AG09319 (cell line): Measurements from ENCODE around the gene KRTAP21-3.
"Not testable (repeated sequence)": the region's sequence is repeated elsewhere in the genome, so short reads cannot be mapped to it uniquely, and the experiment has no call there.

Experiments
- DNase-seq: peaks from one replicate; pipeline ENCODE4 v3.0.0-alpha.2; 2010; ENCODE audit warnings: low read depth; ENCODE audit errors: extremely low read depth
- TF ChIP-seq, protein P1 (sequence below): IDR thresholded peaks from 2 replicates; pipeline ENCODE4 v1.5.1; 2011; ENCODE audit warnings: low read depth, mild to moderate bottlenecking, inconsistent platforms, low read length, moderate library complexity

The KRTAP21-3 gene, protein sequence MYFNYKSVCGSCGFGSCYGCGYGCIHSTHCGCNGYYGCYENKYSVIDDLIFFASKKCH

DNA sequence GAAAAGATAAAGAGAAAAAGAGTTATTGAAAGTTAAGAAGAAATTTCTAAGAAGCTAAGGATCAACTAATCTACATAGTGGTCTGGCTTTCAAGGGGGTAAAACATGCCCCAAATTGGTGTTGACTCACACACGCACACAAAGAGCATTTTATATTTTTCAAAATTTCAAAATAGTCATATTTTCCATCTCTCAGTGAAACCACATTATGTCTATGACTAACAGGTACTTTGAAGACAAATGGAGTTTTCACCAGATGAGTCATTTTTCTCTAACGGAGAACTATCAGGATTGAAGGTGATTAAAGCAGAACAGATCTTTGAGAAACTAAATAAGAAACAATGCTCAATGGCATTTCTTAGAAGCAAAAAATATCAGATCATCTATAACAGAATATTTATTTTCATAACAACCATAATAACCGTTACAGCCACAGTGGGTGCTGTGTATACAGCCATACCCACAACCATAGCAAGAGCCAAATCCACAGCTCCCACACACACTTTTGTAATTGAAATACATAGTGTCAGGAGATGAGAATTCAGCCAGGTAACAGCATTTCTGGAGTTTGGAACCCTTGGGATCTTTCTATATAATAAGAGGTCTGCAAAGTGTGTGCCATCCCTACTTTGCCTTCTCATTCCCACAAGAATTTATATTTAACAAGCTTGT is at the start of gene KRTAP21-3:
Gene KRTAP21-3 (minus strand): TSS at position 539 of the 671 bp plus-strand sequence. CDS start 18 bp downstream, at position 521.
- DNase-seq: no peak
- TF ChIP-seq, protein P1, sequence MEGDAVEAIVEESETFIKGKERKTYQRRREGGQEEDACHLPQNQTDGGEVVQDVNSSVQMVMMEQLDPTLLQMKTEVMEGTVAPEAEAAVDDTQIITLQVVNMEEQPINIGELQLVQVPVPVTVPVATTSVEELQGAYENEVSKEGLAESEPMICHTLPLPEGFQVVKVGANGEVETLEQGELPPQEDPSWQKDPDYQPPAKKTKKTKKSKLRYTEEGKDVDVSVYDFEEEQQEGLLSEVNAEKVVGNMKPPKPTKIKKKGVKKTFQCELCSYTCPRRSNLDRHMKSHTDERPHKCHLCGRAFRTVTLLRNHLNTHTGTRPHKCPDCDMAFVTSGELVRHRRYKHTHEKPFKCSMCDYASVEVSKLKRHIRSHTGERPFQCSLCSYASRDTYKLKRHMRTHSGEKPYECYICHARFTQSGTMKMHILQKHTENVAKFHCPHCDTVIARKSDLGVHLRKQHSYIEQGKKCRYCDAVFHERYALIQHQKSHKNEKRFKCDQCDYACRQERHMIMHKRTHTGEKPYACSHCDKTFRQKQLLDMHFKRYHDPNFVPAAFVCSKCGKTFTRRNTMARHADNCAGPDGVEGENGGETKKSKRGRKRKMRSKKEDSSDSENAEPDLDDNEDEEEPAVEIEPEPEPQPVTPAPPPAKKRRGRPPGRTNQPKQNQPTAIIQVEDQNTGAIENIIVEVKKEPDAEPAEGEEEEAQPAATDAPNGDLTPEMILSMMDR: no peak

DNA sequence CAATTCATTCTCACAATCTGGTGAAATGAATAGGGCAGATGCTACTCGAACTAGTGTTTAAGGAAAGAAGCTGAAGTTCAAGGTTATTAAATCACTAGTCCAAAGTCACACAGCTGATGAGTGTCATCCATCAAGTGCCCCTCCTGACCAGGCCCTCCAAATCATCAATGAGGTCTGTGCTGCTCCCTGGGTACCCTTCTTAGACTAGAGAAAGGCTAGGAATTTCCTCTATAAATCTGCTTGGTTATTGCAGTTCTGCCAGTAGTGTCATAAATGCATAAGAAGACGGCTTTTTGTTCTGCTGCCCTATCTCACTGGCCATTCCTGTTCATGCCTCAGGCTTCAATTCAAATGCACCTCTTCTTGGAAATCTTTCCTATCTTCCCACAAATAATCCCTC is 42.2 kb upstream of the KRTAP21-3 start:
- TF ChIP-seq, protein P1: no peak
- no peak for DNase-seq

DNA sequence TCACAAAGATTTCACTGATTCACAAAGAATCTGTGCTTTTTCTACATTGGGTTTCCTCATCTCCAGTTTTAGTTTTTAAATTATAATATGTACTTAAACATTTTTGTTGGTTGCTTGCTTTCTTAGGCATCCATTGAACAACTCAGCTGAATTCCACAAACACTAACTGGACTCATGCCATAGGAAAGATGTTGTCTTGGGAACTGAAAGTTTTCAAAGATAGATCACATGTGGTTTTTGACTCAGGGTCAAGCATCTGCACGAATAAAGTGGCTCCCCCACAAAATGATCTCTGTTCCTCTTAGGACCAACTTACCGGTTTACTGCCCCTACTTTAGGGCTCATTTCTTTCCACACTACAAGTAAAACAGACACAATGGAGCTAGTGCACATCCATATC is 39.7 kb upstream of the KRTAP21-3 start:
- TF ChIP-seq, protein P1: no peak

DNA sequence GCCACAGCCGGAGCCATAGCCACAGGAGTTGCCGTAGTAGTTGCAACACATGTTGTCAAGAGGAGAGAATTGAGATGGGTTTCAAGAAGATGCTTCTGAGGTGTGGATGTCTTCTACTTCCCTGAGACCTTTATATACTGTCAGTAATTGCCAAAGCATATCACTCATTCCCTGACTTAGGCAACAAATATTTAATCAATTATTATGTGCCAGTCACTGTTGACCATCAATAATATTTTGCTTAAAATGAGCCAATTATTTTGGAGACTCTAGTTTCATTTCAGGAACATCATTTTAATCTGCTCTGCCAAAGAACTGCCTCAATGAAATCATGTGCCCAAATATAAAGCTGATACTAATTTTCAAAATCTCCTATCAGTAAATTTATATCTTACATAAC is 36.8 kb upstream of the KRTAP21-3 start, which contains the start of gene KRTAP21-1:
Gene KRTAP21-1 (minus strand): TSS at position 101 of the 400 bp plus-strand sequence. CDS start 50 bp downstream, at position 51.
- not testable (repeated sequence) for DNase-seq

More for the DNA sequence above, 39.7 kb upstream of the KRTAP21-3 start:
- no peak for DNase-seq

DNA sequence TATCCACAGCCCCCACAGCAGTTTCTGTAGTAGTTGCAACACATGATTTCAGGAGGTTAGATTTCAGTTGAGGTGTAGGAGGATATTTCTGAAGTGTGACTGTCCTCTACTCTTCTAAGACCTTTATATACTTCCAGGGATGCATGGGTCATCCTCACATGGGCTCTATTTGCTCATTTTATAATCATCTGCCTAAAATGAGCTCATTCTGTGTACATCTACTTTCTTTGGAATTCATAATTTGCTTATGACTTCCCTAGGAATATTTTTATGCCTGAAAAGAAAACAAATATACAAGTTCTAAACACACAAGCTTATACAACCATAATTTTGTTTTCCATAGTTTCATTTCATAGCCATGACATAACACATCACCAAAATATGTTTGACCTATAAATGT is 28.6 kb upstream of the KRTAP21-3 start, which contains the start of gene KRTAP21-2:
Gene KRTAP21-2 (minus strand): TSS at position 101 of the 400 bp plus-strand sequence. CDS start 57 bp downstream, at position 44.
- TF ChIP-seq, protein P1: no peak
- DNase-seq: no peak

DNA sequence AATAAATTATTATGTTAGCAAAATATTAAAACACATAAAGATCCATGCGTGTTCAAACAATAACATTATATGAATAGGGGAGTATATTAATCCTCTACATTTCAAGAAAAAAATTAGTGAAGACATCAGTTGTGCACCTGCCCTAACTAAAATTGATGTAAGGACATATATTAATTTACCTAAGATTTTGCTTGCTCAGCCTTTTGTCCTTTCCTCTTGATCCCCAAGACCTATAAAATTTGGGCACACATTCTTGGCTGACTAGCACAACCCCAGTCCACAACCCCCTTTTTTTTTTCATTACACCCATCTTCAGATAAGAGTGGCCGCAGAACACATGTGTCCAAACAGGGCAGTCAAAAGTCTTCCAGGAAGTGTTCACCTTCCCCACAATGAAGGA is 21.9 kb upstream of the KRTAP21-3 start:
- TF ChIP-seq, protein P1: no peak
- no peak for DNase-seq

DNA sequence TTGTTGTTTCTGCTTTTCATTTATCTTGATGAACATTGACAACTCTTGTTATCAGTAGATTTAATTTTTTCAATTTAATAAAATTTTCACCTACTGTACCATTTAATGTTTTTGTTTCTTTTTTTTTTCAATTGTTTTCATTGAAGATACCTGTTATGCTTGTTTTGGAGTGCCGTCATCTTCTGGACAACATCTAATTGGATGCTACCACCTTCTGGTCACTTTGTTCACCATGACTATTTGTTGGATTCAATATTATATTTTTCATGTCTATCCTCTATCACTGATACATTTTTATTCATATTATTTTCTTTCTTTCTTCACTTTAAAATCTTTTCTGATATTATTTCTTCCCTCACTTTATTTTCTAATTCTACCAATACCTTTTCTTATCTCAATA is 14.4 kb upstream of the KRTAP21-3 start:
- TF ChIP-seq, protein P1: no peak
- no peak for DNase-seq
